Neural cell (in vitro differentiated cells): ENCODE results near the gene ZNF416. TPM values are rescaled to one million over a fixed set of nuclear protein-coding genes. Genes with fewer than 3 reads are reported as not detected.
A peak's percentile ranks its signal among the peaks of the same experiment; 100 is the strongest.

Source experiments
- H2AFZ ChIP-seq: fragments of 200-600, 300-800 bp; sonication (generic), shearing (Covaris generic); 2 replicates; pipeline ENCODE4 v1.6.0; 2014; ENCODE audit warnings: low read depth, mild to moderate bottlenecking, antibody characterized with exemption, low read length, moderate library complexity
- H3F3A ChIP-seq: fragments of 200-600 bp; shearing (Covaris generic); 2 replicates; pipeline ENCODE4 v1.6.1; 2016; ENCODE audit warnings: mild to moderate bottlenecking, moderate library complexity, mixed read lengths, antibody characterized with exemption, low read length; ENCODE audit not compliant: insufficient read depth, poor library complexity, severe bottlenecking
- H3K27ac ChIP-seq: fragments of 200-600, 300-800 bp; sonication (generic), shearing (Covaris generic); 2 replicates; pipeline ENCODE4 v1.5.1; 2014; ENCODE audit warnings: mild to moderate bottlenecking, low read length, moderate library complexity
- H3K27me3 ChIP-seq: fragments of 300-800, 200-600 bp; sonication (generic), shearing (Covaris generic); 2 replicates; pipeline ENCODE4 v1.6.0; 2014; ENCODE audit warnings: mild to moderate bottlenecking, low read depth, low read length, moderate library complexity; ENCODE audit not compliant: insufficient read depth
- H3K36me3 ChIP-seq: fragments of 300-800, 200-600 bp; sonication (generic), shearing (Covaris generic); 2 replicates; pipeline ENCODE4 v1.5.1; 2014; ENCODE audit warnings: mild to moderate bottlenecking, antibody characterized with exemption, low read length, moderate library complexity; ENCODE audit not compliant: insufficient read depth
- H3K4me2 ChIP-seq: fragments of 300-800, 200-600 bp; sonication (generic), shearing (Covaris generic); 2 replicates; pipeline ENCODE4 v1.6.0; 2014; ENCODE audit warnings: mild to moderate bottlenecking, low read length
- H3K4me3 ChIP-seq: fragments of 300-800, 200-600 bp; sonication (generic), shearing (Covaris generic); 2 replicates; pipeline ENCODE4 v1.5.1; 2014; ENCODE audit warnings: mild to moderate bottlenecking, low read length, moderate library complexity
- H3K79me2 ChIP-seq: fragments of 200-600 bp; shearing (Covaris generic); replicated peaks from 2 replicates; pipeline ENCODE4 v1.6.0; 2014; ENCODE audit warnings: mild to moderate bottlenecking, low read length, moderate library complexity; ENCODE audit not compliant: insufficient read depth
- H3K9ac ChIP-seq: fragments of 300-800, 200-600 bp; sonication (generic), shearing (Covaris generic); 2 replicates; pipeline ENCODE4 v1.6.1; 2016; ENCODE audit warnings: mild to moderate bottlenecking, low read length, mixed read lengths
- H3K9me2 ChIP-seq: fragments of 200-600 bp; shearing (Covaris generic); 2 replicates; pipeline ENCODE4 v1.6.1; 2016; ENCODE audit warnings: mild to moderate bottlenecking, low read length, mixed read lengths; ENCODE audit not compliant: insufficient read depth
- H3K9me3 ChIP-seq: fragments of 200-600, 300-800 bp; sonication (generic), shearing (Covaris generic); 2 replicates; pipeline ENCODE4 v1.6.1; 2016; ENCODE audit warnings: mild to moderate bottlenecking, mixed run types, low read length, moderate library complexity, mixed read lengths
- H4K20me1 ChIP-seq: fragments of 200-600 bp; shearing (Covaris generic); 2 replicates; pipeline ENCODE4 v1.6.1; 2016; ENCODE audit warnings: mild to moderate bottlenecking, mixed run types; ENCODE audit not compliant: insufficient read depth
- EP300 ChIP-seq: fragments of 450-650 bp; conservative IDR thresholded peaks from 2 replicates; pipeline ENCODE4 v1.6.1; 2014; ENCODE audit warnings: antibody characterized with exemption, mild to moderate bottlenecking, moderate library complexity; ENCODE audit not compliant: poor library complexity, severe bottlenecking
- EZH2 ChIP-seq: fragments of 200-600, 300-800 bp; shearing (Covaris generic), sonication (generic); IDR thresholded peaks from 2 replicates; pipeline ENCODE4 v1.6.1; 2014; ENCODE audit warnings: antibody characterized with exemption, low read length, borderline replicate concordance, mild to moderate bottlenecking; ENCODE audit not compliant: insufficient read depth, poor library complexity, severe bottlenecking
- MXI1 ChIP-seq: fragments of 450-650 bp; conservative IDR thresholded peaks from 2 replicates; pipeline ENCODE4 v1.6.1; 2014; ENCODE audit warnings: antibody characterized with exemption, mild to moderate bottlenecking; ENCODE audit not compliant: poor library complexity, severe bottlenecking
- POLR2AphosphoS5 ChIP-seq: IDR thresholded peaks from 2 replicates; pipeline ENCODE4 v1.6.1; 2012
- RAD21 ChIP-seq: fragments of 450-650 bp; conservative IDR thresholded peaks from 2 replicates; pipeline ENCODE4 v1.6.1; 2014; ENCODE audit warnings: antibody characterized with exemption, mild to moderate bottlenecking, moderate library complexity
- SMC3 ChIP-seq: fragments of 450-650 bp; conservative IDR thresholded peaks from 2 replicates; pipeline ENCODE4 v1.6.1; 2014; ENCODE audit warnings: antibody characterized with exemption, mild to moderate bottlenecking, moderate library complexity; ENCODE audit not compliant: poor library complexity
- TAF1 ChIP-seq: IDR thresholded peaks from 2 replicates; pipeline ENCODE4 v1.6.1; 2012; ENCODE audit warnings: low read depth
- polyA plus RNA-seq: library from polyadenylated mRNA; depleted of rRNA; stranded (reverse); fragments of >200 nt; gene quantifications from 2 replicates; pipeline ENCODE4 v1.2.3, GENCODE V29; 2014
- TF ChIP-seq, protein P1 (sequence below): fragments of 450-650 bp; IDR thresholded peaks from 2 replicates; pipeline ENCODE4 v1.5.1; 2014; ENCODE audit warnings: antibody characterized with exemption, mild to moderate bottlenecking, moderate library complexity; ENCODE audit not compliant: poor library complexity, severe bottlenecking
- TF ChIP-seq, protein P2 (sequence below): IDR thresholded peaks from 2 replicates; pipeline ENCODE4 v1.6.1; 2012; ENCODE audit warnings: borderline replicate concordance

The ZNF416 gene
- polyA plus RNA-seq, 1 donor from 2014 or later, result 6.3 TPM

DNA sequence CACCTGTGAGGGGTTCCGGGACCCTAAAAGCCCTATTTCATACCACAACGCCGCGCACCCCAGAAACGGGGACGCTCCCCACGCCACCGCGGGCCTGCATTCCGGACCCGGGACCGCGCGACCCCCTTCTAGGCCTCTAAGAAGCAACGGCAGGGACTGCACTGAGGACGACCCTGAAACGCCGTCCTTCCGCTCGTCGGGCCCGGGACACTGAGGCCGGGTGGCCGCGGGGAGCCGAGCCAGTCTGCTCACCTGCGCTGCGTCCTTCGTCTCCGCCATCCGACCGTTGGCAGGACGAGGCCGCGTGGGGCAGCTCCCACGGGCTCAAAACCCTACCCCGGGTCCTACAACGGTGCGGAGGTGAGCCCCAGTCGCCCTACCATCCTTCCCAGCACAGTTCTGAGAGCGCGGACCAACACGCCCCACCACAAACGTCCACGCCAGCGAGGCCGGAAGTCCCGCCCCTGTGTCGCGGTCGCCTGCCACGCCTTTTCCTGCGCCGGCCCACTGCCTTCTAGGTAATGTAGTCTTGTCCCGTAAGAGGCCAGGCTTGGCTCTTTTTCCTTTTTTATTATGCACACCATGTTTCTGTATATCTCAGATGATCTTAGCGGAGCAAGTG, 19.2 kb downstream of the ZNF416 start, which contains the start of gene ZNF550:
TSS of gene ZNF550 (minus strand) at position 460 of the 622 bp plus-strand sequence. CDS start at position 279, 181 bp downstream.
- Histone ChIP-seq H3K4me3 (peak within 1 kb of the TSS; percentile 94), H3K27ac (peak within 1 kb of the TSS; percentile 50), H3K79me2 (peaks cover 9% of the 10 kb centered on the region), H3K9me3 (peaks cover 6% of the 10 kb centered on the region), H3K9ac (peak within 1 kb of the TSS; percentile 83), H3K27me3 (no peaks in the 10 kb centered on the region), H4K20me1 (no peaks in the 10 kb centered on the region), H3F3A (no peaks in the 10 kb centered on the region), H3K4me2 (peak within 1 kb of the TSS; percentile 95), H2AFZ (peak within 1 kb of the TSS; percentile 70), H3K36me3 (peaks cover 11% of the 10 kb centered on the region), H3K9me2 (no peaks in the 10 kb centered on the region)
- TF ChIP-seq, protein P1, sequence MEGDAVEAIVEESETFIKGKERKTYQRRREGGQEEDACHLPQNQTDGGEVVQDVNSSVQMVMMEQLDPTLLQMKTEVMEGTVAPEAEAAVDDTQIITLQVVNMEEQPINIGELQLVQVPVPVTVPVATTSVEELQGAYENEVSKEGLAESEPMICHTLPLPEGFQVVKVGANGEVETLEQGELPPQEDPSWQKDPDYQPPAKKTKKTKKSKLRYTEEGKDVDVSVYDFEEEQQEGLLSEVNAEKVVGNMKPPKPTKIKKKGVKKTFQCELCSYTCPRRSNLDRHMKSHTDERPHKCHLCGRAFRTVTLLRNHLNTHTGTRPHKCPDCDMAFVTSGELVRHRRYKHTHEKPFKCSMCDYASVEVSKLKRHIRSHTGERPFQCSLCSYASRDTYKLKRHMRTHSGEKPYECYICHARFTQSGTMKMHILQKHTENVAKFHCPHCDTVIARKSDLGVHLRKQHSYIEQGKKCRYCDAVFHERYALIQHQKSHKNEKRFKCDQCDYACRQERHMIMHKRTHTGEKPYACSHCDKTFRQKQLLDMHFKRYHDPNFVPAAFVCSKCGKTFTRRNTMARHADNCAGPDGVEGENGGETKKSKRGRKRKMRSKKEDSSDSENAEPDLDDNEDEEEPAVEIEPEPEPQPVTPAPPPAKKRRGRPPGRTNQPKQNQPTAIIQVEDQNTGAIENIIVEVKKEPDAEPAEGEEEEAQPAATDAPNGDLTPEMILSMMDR, result no peak
- TF ChIP-seq EZH2 (no peak), POLR2AphosphoS5 (peak; percentile 90), RAD21 (peak; percentile 44), SMC3 (no peak), MXI1 (peak; percentile 93), TAF1 (no peak), EP300 (no peak)
- TF ChIP-seq, protein P2, sequence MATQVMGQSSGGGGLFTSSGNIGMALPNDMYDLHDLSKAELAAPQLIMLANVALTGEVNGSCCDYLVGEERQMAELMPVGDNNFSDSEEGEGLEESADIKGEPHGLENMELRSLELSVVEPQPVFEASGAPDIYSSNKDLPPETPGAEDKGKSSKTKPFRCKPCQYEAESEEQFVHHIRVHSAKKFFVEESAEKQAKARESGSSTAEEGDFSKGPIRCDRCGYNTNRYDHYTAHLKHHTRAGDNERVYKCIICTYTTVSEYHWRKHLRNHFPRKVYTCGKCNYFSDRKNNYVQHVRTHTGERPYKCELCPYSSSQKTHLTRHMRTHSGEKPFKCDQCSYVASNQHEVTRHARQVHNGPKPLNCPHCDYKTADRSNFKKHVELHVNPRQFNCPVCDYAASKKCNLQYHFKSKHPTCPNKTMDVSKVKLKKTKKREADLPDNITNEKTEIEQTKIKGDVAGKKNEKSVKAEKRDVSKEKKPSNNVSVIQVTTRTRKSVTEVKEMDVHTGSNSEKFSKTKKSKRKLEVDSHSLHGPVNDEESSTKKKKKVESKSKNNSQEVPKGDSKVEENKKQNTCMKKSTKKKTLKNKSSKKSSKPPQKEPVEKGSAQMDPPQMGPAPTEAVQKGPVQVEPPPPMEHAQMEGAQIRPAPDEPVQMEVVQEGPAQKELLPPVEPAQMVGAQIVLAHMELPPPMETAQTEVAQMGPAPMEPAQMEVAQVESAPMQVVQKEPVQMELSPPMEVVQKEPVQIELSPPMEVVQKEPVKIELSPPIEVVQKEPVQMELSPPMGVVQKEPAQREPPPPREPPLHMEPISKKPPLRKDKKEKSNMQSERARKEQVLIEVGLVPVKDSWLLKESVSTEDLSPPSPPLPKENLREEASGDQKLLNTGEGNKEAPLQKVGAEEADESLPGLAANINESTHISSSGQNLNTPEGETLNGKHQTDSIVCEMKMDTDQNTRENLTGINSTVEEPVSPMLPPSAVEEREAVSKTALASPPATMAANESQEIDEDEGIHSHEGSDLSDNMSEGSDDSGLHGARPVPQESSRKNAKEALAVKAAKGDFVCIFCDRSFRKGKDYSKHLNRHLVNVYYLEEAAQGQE, result peak; percentile 14

DNA sequence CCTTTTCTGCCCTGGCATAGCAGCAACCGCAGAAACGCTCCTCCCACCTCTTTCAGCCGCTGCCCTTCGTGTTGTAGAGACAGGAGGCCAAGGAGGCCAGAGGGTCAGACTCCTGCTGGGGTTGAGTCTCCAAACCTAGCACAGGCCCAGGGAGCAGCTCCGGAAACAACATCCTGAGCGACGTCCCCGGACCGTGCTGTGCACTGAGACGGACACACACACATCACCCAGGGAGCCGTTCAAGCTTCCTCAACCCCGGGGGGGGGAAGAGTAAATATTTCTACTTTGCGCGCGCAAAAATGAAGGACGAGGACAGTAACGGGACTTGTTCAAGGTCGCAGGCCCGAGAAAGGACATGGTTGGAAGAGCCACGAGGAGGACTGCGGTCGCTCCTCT, 19.7 kb downstream of the ZNF416 start:
- Histone ChIP-seq H3K4me3 (peak overlapping the region; percentile 94), H4K20me1 (no peaks in the 10 kb centered on the region), H3F3A (no peaks in the 10 kb centered on the region), H3K27ac (peak overlapping the region; percentile 50), H2AFZ (no peak overlapping the region), H3K79me2 (peaks cover 9% of the 10 kb centered on the region), H3K36me3 (peaks cover 17% of the 10 kb centered on the region), H3K4me2 (peak overlapping the region; percentile 95), H3K9me2 (no peaks in the 10 kb centered on the region), H3K9me3 (peaks cover 6% of the 10 kb centered on the region), H3K9ac (peak overlapping the region; percentile 83), H3K27me3 (no peaks in the 10 kb centered on the region)
- TF ChIP-seq, protein P2, result no peak
- TF ChIP-seq MXI1 (no peak), RAD21 (no peak), EZH2 (no peak), POLR2AphosphoS5 (no peak), EP300 (no peak), SMC3 (no peak), TAF1 (no peak)
- TF ChIP-seq, protein P1, result no peak
